ENCODE measurements around the gene TBX4.
"Not testable (repeated sequence)": the region's sequence is repeated elsewhere in the genome, so short reads cannot be mapped to it uniquely, and the experiment has no call there.

The TBX4 gene

DNA sequence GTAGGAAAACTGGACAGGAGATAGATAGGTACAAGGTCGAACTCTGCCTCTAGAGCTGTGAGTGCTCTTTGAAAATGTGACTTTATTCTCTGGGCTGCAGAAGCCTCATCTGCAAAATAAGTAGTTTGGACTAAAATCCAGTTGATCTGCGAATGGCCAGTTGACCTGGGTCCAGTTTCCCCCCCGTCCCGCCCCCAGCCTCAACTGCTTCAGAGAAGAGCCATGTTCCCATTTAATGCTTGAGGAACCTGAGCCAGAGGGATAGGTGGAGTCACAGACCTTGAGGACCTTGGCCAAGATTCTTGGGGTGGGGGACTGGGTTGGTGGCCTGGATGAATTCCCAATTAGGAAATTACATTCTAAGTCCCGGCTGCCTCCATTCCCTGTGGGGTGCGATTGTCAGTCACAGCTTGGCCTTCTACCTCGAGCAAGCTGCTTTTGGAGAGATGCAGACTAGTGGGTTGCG, 38.5 kb upstream of the TBX4 start:
- no peak for DNase-seq

DNA sequence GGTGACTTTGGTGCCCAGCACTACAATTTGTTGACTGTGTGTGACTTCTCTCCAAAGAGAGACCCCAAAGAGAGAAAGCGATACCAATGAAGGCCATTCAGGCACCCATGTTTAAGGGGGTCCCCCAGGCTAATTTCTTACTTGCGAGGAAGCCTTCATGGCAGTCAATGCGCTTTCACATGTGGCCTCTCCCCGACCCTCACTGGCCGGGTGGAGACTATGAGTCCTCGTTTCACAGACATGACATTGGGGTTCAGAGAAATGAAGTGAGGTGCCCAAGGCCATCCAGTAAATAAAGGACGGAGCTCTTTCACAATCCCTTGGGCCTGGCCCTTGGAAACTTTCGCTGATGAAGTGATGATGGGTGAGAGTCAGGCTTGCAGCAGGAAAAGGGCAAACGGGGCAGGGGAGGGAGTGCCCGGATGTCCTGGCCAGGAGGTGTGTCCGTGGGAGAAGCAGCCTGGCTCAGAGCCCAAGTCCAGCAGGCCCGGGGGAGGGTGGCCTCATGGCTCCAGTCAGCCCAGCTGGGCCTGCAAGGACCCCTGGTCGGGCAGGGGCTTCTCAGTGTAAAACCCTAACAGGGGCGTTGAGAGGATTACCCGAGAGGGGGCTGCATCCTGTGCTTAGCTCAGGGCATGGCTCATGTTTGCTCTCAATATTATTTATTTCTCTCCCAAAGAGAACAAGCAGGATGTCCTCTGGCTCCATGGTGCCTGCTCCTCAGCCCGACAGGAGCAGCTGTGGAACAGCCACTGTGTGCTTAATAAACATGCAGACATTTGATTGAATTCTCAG, 37.9 kb upstream of the TBX4 start:
- no peak for DNase-seq

DNA sequence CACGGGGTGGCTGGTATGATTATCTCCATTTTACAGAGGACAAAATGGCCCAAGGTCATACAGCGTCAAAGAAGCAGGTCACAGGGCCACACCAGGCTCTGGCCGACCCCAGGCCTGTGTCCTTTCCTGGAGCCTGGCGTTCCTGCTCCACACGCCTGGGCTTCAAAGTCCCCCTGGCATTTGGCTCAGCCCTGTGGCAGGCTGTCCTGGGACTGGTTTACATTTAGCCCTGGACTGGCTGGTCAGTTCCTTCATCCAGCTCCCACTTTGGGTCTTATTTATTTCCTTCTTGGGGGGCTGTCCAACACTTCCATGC, 37.3 kb upstream of the TBX4 start:
- DNase-seq = no peak

GRCh38 chr17:61415374-61416210, 36.6 kb upstream of the TBX4 start:
- DNase-seq = no peak

DNA sequence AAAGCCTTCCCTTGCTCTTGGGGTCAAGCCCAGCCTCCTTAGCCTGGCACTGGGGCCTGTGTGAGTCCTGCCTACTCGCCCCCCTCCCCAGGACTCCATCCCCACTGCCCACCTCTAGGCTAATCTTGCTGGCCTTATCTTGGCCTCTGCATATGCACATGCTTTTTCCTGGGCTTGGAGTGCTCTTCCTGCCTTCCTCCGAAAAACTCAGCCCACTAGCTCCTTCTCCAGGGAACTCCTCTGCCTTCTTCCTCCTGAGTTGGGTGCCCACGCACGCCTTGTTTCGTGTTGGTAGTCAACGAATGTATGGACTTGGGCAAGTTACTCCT, 36.0 kb upstream of the TBX4 start:
- DNase-seq = no peak

DNA sequence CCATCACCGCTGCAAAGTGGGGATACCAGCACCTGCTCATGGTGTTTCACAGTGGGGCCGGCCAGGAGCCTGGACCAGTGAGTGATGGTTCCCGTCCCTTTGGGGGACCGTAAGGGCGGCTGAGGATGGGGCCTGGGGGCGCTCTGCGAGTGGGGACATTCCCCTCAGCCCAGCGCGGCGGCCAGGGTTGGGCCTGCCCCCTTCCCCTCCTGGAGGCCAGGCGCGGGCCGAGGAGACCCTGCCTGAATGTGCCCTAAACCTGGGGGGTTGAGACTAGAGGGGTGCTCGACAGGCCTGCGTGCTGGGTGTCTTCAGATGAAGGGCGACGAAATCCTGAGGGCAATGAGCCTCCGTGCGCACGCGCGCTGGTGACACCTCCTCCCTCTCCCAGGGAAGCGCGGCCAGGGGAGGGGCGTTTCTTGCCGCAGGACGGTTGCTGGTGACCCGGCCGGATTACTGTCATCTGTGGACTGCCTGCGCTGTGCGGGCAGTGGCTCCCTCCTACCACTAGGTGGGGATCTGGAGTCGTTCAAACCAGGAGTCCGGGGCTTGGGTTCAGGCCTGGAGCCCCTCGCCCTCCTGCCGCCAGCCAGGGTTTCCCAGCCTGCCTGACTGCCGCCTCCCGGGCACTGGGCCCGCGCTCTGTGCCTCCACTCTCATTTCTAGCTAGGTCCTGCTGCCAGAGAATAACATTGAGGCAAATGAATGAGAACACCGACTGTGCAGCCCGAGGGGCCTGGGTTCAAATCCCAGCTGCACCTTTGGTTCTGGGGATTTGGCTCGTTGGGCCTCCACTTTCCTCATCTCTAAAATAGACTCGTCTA, 35.5 kb upstream of the TBX4 start:
- peak; percentile 84 for DNase-seq

GRCh38 chr17:61418449-61418848, 33.8 kb upstream of the TBX4 start:
- no peak for DNase-seq

GRCh38 chr17:61419496-61420046, 32.7 kb upstream of the TBX4 start:
- no peak for DNase-seq

DNA sequence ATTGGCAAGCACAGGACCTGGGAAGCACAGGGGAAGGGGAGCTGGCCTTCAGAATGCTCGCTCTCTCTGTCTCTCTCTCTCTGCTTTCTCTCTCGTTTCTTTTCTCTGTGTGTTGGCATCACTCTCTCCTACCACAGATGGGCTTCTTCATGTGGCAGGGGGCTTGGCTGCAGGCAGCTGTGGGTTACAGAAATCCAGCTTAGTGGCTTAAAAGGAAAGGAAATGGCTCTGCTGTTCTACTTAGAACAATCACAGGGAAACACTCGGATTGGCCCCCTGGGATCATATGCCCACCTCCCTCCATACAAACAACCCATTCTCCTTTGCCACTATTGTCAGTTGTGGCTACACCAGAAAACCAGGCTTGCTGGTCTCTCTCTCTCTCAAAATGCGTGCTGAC, 32.2 kb upstream of the TBX4 start:
- no peak for DNase-seq

DNA sequence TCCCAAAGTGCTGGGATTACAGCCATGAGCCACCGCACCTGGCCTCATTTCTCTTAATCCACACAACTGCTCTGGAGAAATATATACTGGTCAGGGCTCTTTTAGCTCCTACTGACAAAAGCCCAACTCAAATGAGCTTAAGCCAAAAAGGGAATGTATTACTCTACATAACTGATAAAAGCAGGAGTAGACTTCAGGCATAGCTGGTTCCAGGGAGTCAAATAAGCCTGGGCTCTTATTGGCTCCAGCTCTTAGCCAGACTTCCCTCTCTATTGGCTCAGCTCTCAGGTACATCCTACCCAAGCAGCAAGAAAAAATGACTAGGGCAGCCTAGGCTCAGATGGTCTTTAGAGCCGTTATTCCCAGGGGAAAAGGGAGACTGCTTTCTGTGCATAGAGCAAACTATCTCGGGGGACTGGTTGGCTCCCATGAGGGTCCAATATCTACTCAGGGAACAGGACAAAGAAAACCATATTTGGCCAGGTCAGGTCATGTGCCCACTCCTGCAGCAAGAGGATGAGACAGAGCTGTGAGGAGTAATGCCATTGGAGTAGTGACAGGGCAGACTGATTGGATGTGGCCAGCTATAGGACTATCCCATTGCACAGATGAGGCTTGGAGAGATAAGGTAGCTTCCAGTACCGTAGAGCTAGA, 31.4 kb upstream of the TBX4 start:
- no peak for DNase-seq

DNA sequence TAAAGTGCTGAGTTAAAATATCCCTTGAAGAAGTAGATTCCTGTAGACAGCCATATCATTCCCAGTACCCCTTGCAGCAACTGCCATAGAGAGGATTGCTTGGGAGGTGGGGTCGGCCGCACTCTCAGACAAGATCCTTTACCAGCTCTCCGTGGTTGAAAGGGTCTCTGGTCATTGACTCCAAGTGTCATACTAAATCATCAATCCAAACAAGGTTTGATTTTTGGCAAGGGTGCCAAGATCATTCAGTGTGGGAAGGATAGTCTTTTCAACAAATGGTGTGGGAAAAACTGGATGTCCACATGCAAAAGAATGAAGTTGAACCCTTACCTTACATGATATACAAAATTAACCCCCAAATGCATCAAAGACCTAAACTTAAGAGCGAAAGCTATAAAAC, 30.8 kb upstream of the TBX4 start:
- DNase-seq = no peak

GRCh38 chr17:61422116-61422799, 30.0 kb upstream of the TBX4 start:
- DNase-seq = no peak

- DNase-seq = no peak
These were observed 29.4 kb upstream of the TBX4 start for GRCh38 chr17:61422869-61423268.

DNA sequence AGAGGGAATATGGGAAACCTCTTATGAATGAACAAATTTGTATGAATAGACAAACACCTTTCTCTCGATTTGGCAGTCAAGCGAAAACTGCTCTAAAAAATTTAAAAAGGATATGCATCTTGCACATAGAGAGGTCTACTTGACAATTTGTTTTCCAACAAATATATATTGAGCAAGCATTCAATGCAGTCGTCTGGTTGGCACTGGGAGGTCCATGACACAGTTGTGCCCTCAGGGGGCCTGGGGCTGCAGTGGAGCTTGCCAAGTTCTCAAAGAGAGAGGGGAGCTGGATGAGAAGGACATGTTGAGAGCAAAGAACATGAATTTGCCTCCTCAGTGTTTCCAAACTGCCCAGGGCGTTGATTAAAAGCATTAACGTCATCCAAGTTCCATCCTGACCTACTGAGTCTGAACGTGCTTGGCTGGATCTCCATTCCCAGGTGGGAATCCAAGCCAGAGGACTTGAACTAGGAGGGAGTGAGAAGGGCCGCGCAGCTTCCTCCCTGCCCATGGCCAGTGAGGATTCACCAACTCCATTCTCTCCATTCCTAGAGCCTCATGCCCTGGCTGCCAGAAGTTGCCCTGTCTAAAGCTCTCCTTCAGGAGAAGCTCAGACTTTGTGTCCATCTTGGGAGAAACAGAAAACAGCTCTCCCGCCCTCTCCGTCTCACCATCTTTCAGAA, 28.1 kb upstream of the TBX4 start:
- no peak for DNase-seq

DNA sequence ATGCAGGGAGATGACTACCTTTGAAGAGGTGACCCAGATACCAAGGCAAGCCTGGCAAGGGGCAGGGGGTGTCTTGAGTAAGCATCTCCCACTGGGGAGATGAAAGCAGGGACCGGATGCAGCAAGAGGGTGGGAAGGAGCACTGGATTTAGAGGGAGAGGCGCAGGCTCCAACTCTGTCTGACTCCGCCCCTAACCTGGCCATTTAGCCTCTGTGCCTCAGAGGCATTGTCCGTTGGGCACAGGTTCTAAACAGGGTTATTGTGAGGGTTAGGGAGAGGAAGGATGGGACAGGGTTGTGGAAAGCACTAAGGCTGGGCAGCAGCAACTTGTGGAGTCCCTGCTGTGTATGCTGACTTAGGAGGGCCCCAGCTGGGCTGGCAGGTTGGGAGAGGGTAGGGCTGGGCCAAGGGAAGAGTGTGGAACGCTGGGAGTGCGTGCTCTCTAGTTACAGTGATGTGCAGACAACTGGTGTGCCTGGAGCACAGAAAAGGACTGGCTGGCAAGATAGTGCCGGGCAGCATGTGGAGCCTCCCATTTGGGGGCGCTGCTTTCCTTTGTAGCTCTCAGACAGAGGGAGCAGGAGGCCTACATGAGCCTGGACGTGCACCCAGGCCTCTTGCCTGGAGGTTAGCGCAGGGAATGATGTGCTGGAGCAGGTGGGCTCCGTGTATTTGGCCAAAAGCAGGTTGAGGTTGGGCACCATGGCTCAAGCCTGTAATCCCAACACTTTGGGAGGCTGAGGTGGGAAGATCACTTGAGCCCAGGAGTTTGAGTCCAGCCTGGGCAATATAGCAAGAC, 26.3 kb upstream of the TBX4 start:
- DNase-seq = peak; percentile 45

GRCh38 chr17:61426482-61427304, 25.5 kb upstream of the TBX4 start:
- DNase-seq = peak; percentile 77

DNA sequence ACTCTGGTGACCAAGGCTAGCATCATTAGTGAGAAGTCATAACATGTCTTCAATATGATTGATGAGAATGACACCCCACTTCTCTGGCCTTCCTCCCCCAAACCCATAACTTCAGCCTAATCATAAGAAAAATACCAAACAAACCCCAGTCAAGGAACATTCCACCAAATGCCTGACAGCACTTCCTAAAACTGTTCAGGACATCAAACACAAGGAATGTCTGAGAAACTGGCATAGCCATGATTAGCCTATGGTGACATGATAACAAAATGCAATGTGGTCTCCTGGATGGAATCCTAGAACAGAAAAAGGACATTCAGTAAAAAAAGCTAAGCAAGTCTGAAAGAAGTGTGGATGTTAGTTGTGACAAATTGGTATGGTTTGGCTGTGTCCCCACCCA, 24.7 kb upstream of the TBX4 start:
- DNase-seq = no peak

GRCh38 chr17:61429274-61429673, 22.9 kb upstream of the TBX4 start:
- no peak for DNase-seq

DNA sequence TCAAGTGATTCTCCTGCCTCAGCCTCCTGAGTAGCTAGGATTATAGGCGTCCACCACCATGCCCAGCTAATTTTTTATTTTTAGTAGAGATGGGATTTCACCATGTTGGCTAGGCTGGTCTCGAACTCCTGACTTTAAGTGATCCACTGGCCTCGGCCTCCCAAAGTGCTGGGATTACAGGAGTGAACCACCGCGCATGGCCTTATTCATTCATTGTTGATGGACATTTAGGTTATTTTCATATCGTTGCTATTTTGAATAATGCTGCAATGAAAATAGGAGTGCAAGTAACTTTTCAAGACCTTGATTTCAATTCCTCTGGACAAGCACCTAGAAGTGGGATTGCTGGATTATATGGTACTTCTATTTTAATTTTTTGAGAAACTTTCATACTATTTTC, 22.4 kb upstream of the TBX4 start:
- not testable (repeated sequence) for DNase-seq

Data from HCEC 1CT (cell line).